Measurements from ENCODE around the gene WDFY3.

The WDFY3 gene

GRCh38 chr4:84796394-84796793, 170.1 kb downstream of the WDFY3 start:
- DNase-seq (ENCODE audit: low read depth), result no peak

DNA sequence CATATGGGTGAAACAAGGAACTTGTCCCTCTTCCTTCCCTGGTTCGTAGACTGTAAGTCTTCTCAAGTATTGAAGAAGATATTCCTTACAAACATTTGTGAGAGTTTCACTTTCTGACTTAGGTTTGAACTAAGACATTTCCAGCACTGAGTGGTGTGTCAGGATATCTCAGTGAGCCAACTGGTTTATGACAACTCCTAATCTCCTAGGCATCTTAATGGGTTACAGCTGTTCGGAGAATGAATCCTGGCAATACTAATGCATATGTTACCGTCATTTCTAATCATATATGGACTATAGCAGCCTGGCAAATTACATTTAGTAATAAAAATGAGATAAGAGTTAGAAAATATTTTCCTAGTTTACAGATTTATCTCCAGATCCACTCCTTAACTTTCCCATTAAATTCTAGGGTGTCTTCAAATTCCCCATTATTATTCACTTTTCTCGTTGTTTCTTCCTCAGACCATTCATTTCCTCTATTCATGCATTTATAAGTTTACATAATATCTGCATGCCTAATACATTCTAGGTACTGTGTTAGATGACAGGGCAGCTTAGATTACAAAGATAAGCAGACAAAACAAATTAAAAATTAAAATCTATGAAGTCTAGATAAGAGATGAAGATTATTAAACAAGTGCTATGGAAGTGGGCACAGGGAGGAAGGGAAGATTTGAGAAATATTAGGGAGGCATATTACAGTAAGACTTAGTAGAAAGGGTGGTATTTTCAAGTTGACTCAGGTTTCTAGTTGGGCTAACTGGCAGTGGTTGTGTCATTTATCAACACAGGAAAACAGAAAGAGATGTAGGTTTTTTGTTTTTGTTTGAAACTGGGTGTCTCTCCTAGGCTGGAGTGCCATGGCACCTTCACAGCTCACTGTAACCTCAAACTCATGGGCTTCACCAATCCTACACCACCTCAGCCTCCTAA, 173.9 kb downstream of the WDFY3 start:
- DNase-seq (ENCODE audit: low read depth), result no peak

GRCh38 chr4:84790769-84791565, 175.5 kb downstream of the WDFY3 start:
- DNase-seq (ENCODE audit: low read depth), result no peak

DNA sequence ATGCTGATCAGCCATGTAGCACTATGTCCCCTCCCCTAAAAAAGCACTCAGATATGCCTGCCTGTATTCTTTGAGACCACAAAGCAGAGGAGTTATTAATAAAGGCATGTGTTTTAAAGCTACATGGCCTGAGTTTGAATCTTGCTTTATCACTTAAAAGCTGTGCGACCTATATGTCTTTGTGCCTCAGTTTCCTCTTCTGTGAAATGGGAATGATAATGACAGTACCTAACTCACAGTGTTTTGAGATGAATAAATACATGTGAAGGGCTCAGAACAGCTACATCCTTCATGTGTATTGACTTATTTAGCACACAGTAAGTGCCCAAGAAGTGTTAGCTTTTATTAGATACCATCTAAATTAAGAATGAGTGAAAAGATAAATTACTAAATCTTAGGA, 180.0 kb downstream of the WDFY3 start:
- DNase-seq (ENCODE audit: low read depth), result no peak

DNA sequence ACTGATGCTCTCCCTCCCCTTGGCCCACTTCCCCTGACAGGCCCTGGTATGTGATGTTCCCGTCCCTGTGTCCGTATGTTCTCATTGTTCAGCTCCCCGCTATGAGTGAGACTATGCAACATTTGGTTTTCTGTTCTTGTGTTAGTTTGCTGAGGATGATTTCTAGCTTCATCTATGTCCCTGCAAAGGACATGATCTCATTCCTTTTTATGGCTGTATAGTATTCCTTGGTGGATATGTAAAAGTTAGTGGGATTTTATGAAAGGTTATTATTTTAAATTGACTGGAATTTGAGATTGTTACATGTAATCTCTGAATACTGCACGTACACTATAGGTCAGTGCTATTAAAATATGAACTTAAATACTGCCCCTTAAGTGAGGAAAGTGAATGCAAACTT, 184.0 kb downstream of the WDFY3 start:
- no peak for DNase-seq (ENCODE audit: low read depth)

DNA sequence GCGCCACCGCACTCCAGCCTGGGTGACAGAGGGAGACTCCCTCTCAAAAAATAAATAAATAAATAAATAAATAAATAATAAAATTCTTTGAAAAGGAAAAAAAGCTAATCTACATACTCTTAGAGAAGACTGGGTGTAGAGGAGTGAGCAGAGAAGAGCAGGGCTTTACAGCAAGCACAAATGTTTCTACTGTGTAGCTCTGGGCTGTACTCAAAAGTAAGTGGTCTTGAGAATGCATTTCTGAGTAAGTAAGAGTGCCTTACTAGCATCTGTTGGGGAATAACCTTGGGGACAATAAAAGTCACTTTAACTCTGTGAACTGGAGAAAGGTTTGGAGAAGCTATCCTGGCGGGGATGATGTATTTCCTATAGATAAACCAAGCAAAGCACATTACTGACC, 185.8 kb downstream of the WDFY3 start:
- DNase-seq (ENCODE audit: low read depth), result no peak

DNA sequence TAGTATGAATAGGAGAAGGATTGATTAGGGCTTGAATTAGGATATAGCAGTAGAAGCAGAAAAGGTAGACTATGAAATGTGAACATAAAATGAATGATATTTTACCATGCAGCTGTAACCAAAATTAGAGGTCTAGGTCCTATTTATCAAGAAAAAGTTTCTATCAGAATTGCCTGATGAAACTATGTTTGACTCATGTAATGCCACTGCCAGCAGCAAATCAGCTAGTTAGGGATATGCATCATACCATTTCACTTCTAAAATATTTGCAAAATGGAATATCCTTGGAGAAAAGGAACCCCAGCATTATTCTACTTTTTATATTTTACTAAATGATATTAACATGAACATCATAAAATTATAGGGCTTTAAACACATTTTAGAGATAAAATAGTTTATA, 188.4 kb downstream of the WDFY3 start:
- no peak for DNase-seq (ENCODE audit: low read depth)

GRCh38 chr4:84767168-84767567, 199.3 kb downstream of the WDFY3 start:
- no peak for DNase-seq (ENCODE audit: low read depth)

GRCh38 chr4:84753321-84753972, 213.0 kb downstream of the WDFY3 start:
- no peak for DNase-seq (ENCODE audit: low read depth)

DNA sequence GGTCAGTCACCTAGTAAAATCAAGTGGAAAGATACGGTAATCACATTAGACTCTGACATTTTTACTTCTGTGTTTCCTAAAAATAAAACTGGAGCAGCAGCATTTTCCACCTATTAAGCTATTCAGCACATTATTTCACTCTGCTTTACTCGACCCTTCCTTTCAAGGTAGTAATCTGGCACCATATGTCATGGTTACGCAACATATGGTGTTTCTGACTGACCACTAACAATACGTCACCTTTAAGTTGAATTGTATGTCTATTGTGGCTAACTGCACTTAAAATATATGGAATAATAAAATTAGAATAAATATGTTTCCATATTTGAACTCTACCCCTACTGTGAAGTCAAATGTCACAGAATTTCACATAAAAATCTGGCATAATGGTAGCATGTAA, 214.8 kb downstream of the WDFY3 start:
- no peak for DNase-seq (ENCODE audit: low read depth)

GRCh38 chr4:84750960-84751283, 215.6 kb downstream of the WDFY3 start:
- DNase-seq (ENCODE audit: low read depth), result no peak

DNA sequence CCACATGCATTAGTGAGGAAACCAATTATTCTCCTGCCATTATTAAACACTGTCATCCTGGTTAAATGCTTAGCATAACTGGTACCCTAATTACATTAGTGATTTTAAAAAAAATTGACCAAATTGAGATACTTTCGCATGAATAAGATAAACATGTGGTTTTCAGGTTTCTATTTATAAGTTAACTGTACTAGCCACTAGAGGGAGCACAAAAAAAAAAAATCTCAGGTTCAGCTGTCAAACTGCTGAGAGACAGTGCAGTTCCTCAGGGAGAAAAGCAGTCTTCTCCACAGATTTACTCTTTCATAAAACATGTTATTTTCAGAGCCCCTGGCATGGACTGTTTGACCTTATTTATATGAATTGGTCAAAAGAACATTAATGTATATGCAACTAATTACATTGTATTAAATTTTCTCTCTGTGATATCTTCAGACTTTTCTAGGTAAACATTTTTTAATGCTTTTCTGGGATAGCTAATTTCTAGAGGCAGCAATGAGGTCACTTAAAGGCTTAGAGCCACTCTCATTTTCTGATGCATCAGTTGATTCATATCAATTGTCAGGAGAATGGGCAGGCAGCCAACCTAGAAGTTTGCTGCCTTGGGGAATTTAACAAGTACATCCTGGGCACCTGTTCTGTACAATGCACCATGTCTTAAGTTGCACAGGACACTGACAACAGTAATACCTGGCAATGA, 216.1 kb downstream of the WDFY3 start:
- DNase-seq (ENCODE audit: low read depth), result no peak

DNA sequence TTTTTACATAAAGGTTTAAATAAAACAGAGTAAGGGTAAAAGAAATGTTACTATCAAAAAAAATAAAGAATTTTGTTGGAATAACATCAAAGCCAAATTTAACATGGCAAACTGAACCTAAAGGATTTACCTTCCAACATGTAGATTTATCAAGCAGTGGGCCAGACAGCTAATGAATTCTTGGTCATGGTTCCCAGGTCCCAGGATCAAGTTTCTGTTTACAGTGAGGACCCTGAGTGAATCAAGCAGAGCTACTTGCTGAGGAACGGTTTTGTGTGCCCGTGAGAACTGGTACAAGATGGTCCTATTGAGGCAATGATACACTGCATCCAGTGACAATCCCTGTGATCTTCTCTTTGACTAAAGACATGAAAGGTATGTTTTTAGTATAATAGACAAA, 226.4 kb downstream of the WDFY3 start:
- DNase-seq (ENCODE audit: low read depth), result no peak

- DNase-seq (ENCODE audit: low read depth), result no peak
Measured at GRCh38 chr4:84738622-84739021, 227.9 kb downstream of the WDFY3 start.

DNA sequence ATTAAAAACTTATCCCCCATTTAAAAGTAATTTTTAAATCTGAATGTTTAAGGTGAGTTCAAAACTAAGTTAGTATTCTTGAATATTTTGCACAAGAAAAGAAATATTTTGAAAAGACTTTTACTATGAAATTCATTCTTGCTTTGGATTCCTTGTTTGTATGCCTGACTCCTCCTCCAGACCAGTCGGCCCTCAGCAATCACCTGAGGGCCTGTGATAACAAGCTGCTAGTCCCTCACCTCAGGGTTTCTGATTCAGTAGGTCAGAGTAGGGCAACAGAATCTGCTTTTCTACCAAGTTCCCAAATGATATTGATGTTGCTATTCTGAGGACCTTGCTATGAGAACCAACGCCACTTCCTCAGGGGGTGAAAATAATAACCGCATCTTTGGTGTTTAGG, 228.8 kb downstream of the WDFY3 start:
- DNase-seq (ENCODE audit: low read depth), result no peak

DNA sequence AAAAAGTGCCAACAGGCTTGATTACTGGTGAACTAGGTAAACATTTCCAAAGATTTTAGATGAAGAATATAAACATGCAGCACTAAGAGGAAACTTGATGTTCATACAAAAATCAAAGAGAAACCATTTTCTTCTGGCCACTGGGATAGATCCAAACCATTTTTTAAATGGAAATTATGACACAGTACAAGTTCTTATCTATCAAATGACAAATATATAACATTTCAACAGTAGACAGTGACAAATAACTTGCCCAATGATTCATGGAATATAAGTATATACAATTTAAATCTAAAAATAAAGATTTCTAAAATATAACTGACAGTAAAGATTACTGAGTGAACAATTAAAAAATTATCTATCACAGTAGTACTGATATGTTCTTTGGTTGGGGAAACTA, 232.5 kb downstream of the WDFY3 start:
- no peak for DNase-seq (ENCODE audit: low read depth)

- DNase-seq (ENCODE audit: low read depth), result no peak
Measured at GRCh38 chr4:84733343-84734033, 233.0 kb downstream of the WDFY3 start.

- no peak for DNase-seq (ENCODE audit: low read depth)
Measured at GRCh38 chr4:84730375-84730774, 236.1 kb downstream of the WDFY3 start.

DNA sequence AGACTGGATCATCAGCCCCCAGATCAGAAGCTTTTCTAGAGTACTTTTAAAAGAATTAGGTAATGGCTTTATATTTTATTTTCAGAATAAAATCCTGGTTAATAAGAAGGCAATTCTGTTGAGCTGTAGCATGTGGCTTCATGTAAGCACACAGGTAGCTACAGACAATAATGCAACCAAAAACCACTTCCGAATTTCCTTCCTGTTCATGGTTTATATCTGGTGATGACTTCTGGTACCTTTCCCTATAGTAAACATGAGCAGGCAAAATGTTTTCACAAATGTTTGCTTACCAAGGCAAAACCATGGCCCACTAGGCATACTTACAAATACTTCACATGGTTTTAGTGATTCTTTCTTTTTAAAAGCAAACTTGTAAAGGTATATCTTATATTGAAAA, 239.0 kb downstream of the WDFY3 start:
- DNase-seq (ENCODE audit: low read depth), result no peak

GRCh38 chr4:84726356-84726755, 240.1 kb downstream of the WDFY3 start:
- no peak for DNase-seq (ENCODE audit: low read depth)

GRCh38 chr4:84722720-84723119, 243.8 kb downstream of the WDFY3 start:
- no peak for DNase-seq (ENCODE audit: low read depth)

GRCh38 chr4:84719115-84719514, 247.4 kb downstream of the WDFY3 start:
- no peak for DNase-seq (ENCODE audit: low read depth)
